ENCODE measurements around the gene ZSCAN5C.
"Not testable (repeated sequence)": the region's sequence is repeated elsewhere in the genome, so short reads cannot be mapped to it uniquely, and the experiment has no call there.

Gene ZSCAN5C

GRCh38 chr19:56211718-56212117 lies 9.6 kb downstream of the ZSCAN5C start:
- Histone ChIP-seq H3K4me3 (ENCODE audit: insufficient read depth, low read length, poor library complexity, severe bottlenecking) (no peak overlapping the region), H3F3A (ENCODE audit: insufficient read depth) (no peaks in the 10 kb centered on the region), H3K4me2 (ENCODE audit: low read depth, low read length, poor library complexity, severe bottlenecking) (no peak overlapping the region), H4K20me1 (ENCODE audit: low read depth, low read length) (no peaks in the 10 kb centered on the region), H3K27ac (ENCODE audit: low read depth, low read length) (no peak overlapping the region), H3K9me2 (replicated peaks; ENCODE audit: insufficient read depth, low read length) (no peaks in the 10 kb centered on the region), H3K9me3 (ENCODE audit: insufficient read depth, low read length) (no peaks in the 10 kb centered on the region), H3K36me3 (ENCODE audit: low read length) (no peaks in the 10 kb centered on the region), H3K9ac (ENCODE audit: low read length) (no peak overlapping the region), H3K79me2 (ENCODE audit: insufficient read depth, low read length) (no peaks in the 10 kb centered on the region), H3K27me3 (ENCODE audit: low read length) (no peaks in the 10 kb centered on the region), H2AFZ (ENCODE audit: low read depth, low read length, severe bottlenecking) (no peak overlapping the region)
- TF ChIP-seq CTCF (IDR thresholded peaks at IDR 0.05; ENCODE audit: insufficient read depth, low read length, poor library complexity, severe bottlenecking), result no peak
- TF ChIP-seq EZH2phosphoT487 (conservative IDR thresholded peaks at IDR 0.05; ENCODE audit: low read length), result no peak

- Histone ChIP-seq H3F3A (ENCODE audit: insufficient read depth) (no peaks in the 10 kb centered on the region), H2AFZ (ENCODE audit: low read depth, low read length, severe bottlenecking) (no peak overlapping the region)
- TF ChIP-seq EZH2phosphoT487 (conservative IDR thresholded peaks at IDR 0.05; ENCODE audit: low read length) (no peak), CTCF (IDR thresholded peaks at IDR 0.05; ENCODE audit: insufficient read depth, low read length, poor library complexity, severe bottlenecking) (no peak)
Measured at GRCh38 chr19:56217039-56217949, 15.2 kb downstream of the ZSCAN5C start.

GRCh38 chr19:56218961-56219360 lies 16.9 kb downstream of the ZSCAN5C start:
- H3K36me3 ChIP-seq (ENCODE audit: low read length), result no peaks in the 10 kb centered on the region
- H3K9me2 ChIP-seq (replicated peaks; ENCODE audit: insufficient read depth, low read length), result no peaks in the 10 kb centered on the region
- no peak overlapping the region for H2AFZ ChIP-seq (ENCODE audit: low read depth, low read length, severe bottlenecking)
- H3K9ac ChIP-seq (ENCODE audit: low read length), result no peak overlapping the region
- H3K4me3 ChIP-seq (ENCODE audit: insufficient read depth, low read length, poor library complexity, severe bottlenecking), result no peak overlapping the region
- TF ChIP-seq EZH2phosphoT487 (conservative IDR thresholded peaks at IDR 0.05; ENCODE audit: low read length), result no peak
- TF ChIP-seq CTCF (IDR thresholded peaks at IDR 0.05; ENCODE audit: insufficient read depth, low read length, poor library complexity, severe bottlenecking), result no peak
- no peak overlapping the region for H3K27ac ChIP-seq (ENCODE audit: low read depth, low read length)
- no peaks in the 10 kb centered on the region for H3K9me3 ChIP-seq (ENCODE audit: insufficient read depth, low read length)
- no peaks in the 10 kb centered on the region for H3F3A ChIP-seq (ENCODE audit: insufficient read depth)
- no peaks in the 10 kb centered on the region for H4K20me1 ChIP-seq (ENCODE audit: low read depth, low read length)
- no peaks in the 10 kb centered on the region for H3K27me3 ChIP-seq (ENCODE audit: low read length)
- H3K79me2 ChIP-seq (ENCODE audit: insufficient read depth, low read length), result no peaks in the 10 kb centered on the region
- H3K4me2 ChIP-seq (ENCODE audit: low read depth, low read length, poor library complexity, severe bottlenecking), result no peak overlapping the region

More at GRCh38 chr19:56217039-56217949, 15.2 kb downstream of the ZSCAN5C start:
- Histone ChIP-seq H3K79me2 (ENCODE audit: insufficient read depth, low read length) (no peaks in the 10 kb centered on the region), H3K4me3 (ENCODE audit: insufficient read depth, low read length, poor library complexity, severe bottlenecking) (no peak overlapping the region), H3K36me3 (ENCODE audit: low read length) (no peaks in the 10 kb centered on the region), H4K20me1 (ENCODE audit: low read depth, low read length) (no peaks in the 10 kb centered on the region), H3K27ac (ENCODE audit: low read depth, low read length) (no peak overlapping the region), H3K9me3 (ENCODE audit: insufficient read depth, low read length) (no peaks in the 10 kb centered on the region), H3K4me2 (ENCODE audit: low read depth, low read length, poor library complexity, severe bottlenecking) (no peak overlapping the region), H3K9me2 (replicated peaks; ENCODE audit: insufficient read depth, low read length) (no peaks in the 10 kb centered on the region), H3K9ac (ENCODE audit: low read length) (no peak overlapping the region), H3K27me3 (ENCODE audit: low read length) (no peaks in the 10 kb centered on the region)

GRCh38 chr19:56221442-56221841 lies 19.4 kb downstream of the ZSCAN5C start:
- not testable (repeated sequence) for H3K27me3 ChIP-seq (ENCODE audit: low read length); H3K9me2 ChIP-seq (replicated peaks; ENCODE audit: insufficient read depth, low read length); H3K36me3 ChIP-seq (ENCODE audit: low read length); H3K4me3 ChIP-seq (ENCODE audit: insufficient read depth, low read length, poor library complexity, severe bottlenecking); H3K9ac ChIP-seq (ENCODE audit: low read length); H3K27ac ChIP-seq (ENCODE audit: low read depth, low read length); H3K9me3 ChIP-seq (ENCODE audit: insufficient read depth, low read length); H3K4me2 ChIP-seq (ENCODE audit: low read depth, low read length, poor library complexity, severe bottlenecking); H3K79me2 ChIP-seq (ENCODE audit: insufficient read depth, low read length); H3F3A ChIP-seq (ENCODE audit: insufficient read depth); H2AFZ ChIP-seq (ENCODE audit: low read depth, low read length, severe bottlenecking); H4K20me1 ChIP-seq (ENCODE audit: low read depth, low read length)
